ENCODE measurements around the gene TCF12.

The TCF12 gene

GRCh38 chr15:57133127-57133968 is 214.9 kb downstream of the TCF12 start:
- H3K27ac ChIP-seq (ENCODE audit: low read length), result no peak overlapping the region
- H3K4me3 ChIP-seq (ENCODE audit: low read length), result no peak overlapping the region
- no peak overlapping the region for H3K9ac ChIP-seq (ENCODE audit: low read length)
- H3K36me3 ChIP-seq (ENCODE audit: control insufficient read depth, low read depth, low read length), result no peaks in the 10 kb centered on the region
- H3K9me3 ChIP-seq (ENCODE audit: control insufficient read depth, low read depth, low read length), result no peaks in the 10 kb centered on the region
- no peaks in the 10 kb centered on the region for H3K27me3 ChIP-seq (ENCODE audit: control insufficient read depth, insufficient read depth, low read length)
- H3K4me1 ChIP-seq (ENCODE audit: control insufficient read depth, low read depth, low read length), result peaks cover 43% of the 10 kb centered on the region

- Histone ChIP-seq H3K27ac (ENCODE audit: low read length) (no peak overlapping the region), H3K9me3 (ENCODE audit: control insufficient read depth, low read depth, low read length) (no peaks in the 10 kb centered on the region), H3K4me1 (ENCODE audit: control insufficient read depth, low read depth, low read length) (peaks cover 42% of the 10 kb centered on the region)
Measured at GRCh38 chr15:57134071-57134605, 215.7 kb downstream of the TCF12 start.

GRCh38 chr15:57134851-57135250 is 216.4 kb downstream of the TCF12 start:
- Histone ChIP-seq H3K36me3 (ENCODE audit: control insufficient read depth, low read depth, low read length) (no peaks in the 10 kb centered on the region), H3K4me3 (ENCODE audit: low read length) (no peak overlapping the region), H3K9me3 (ENCODE audit: control insufficient read depth, low read depth, low read length) (no peaks in the 10 kb centered on the region), H3K9ac (ENCODE audit: low read length) (peak overlapping the region; percentile 9), H3K27ac (ENCODE audit: low read length) (no peak overlapping the region), H3K4me1 (ENCODE audit: control insufficient read depth, low read depth, low read length) (peaks cover 35% of the 10 kb centered on the region), H3K27me3 (ENCODE audit: control insufficient read depth, insufficient read depth, low read length) (no peaks in the 10 kb centered on the region)

More at GRCh38 chr15:57134071-57134605, 215.7 kb downstream of the TCF12 start:
- no peaks in the 10 kb centered on the region for H3K27me3 ChIP-seq (ENCODE audit: control insufficient read depth, insufficient read depth, low read length)
- H3K36me3 ChIP-seq (ENCODE audit: control insufficient read depth, low read depth, low read length), result no peaks in the 10 kb centered on the region
- H3K9ac ChIP-seq (ENCODE audit: low read length), result no peak overlapping the region
- no peak overlapping the region for H3K4me3 ChIP-seq (ENCODE audit: low read length)

DNA sequence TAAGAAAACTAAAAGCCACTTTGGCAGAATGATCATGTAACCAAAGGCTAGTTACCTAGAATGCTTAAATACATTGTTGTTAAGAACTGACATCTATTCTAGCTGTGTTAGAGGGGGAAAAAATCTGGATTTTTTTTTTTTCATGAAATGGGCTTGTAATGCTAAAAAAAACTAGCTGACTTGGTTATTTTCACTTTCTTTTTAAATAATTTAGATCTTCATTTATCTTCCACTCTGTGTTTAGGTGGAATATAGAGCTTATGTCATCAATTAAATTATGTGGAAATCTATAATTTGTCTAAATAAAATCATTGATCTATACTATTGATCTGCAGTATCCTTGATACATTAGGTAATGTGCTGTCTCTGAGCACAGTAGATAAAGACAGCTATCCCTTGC is 217.4 kb downstream of the TCF12 start:
- Histone ChIP-seq H3K36me3 (ENCODE audit: control insufficient read depth, low read depth, low read length) (no peaks in the 10 kb centered on the region), H3K27me3 (ENCODE audit: control insufficient read depth, insufficient read depth, low read length) (no peaks in the 10 kb centered on the region), H3K27ac (ENCODE audit: low read length) (no peak overlapping the region), H3K4me3 (ENCODE audit: low read length) (no peak overlapping the region), H3K9me3 (ENCODE audit: control insufficient read depth, low read depth, low read length) (no peaks in the 10 kb centered on the region), H3K9ac (ENCODE audit: low read length) (no peak overlapping the region), H3K4me1 (ENCODE audit: control insufficient read depth, low read depth, low read length) (peaks cover 35% of the 10 kb centered on the region)

DNA sequence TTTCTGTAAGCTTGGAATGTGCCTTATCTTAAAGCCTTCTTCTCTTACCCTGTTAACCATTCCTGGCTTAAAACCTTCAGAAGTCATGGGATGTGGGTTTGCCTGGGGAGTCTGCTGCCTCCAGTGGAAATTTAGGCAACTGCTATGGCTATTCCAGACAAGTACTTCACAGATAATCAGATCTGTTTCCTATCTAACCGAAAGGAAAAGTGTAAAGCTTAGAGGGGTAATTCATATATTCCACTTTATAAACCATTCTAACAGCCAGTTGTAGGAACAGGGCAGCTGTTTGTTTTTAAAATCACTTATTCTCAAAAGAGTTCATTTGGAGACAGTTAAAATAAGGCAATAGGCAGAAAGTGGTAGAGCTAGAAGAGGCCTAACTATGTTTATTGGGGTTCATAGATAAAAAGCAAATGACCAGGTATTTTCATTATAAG is 219.9 kb downstream of the TCF12 start:
- no peaks in the 10 kb centered on the region for H3K27me3 ChIP-seq (ENCODE audit: control insufficient read depth, insufficient read depth, low read length)
- H3K27ac ChIP-seq (ENCODE audit: low read length), result no peak overlapping the region
- no peaks in the 10 kb centered on the region for H3K36me3 ChIP-seq (ENCODE audit: control insufficient read depth, low read depth, low read length)
- H3K9ac ChIP-seq (ENCODE audit: low read length), result no peak overlapping the region
- H3K9me3 ChIP-seq (ENCODE audit: control insufficient read depth, low read depth, low read length), result no peaks in the 10 kb centered on the region
- H3K4me1 ChIP-seq (ENCODE audit: control insufficient read depth, low read depth, low read length), result peaks cover 27% of the 10 kb centered on the region
- no peak overlapping the region for H3K4me3 ChIP-seq (ENCODE audit: low read length)

- Histone ChIP-seq H3K4me1 (ENCODE audit: control insufficient read depth, low read depth, low read length) (peaks cover 7% of the 10 kb centered on the region), H3K9ac (ENCODE audit: low read length) (no peak overlapping the region), H3K27me3 (ENCODE audit: control insufficient read depth, insufficient read depth, low read length) (no peaks in the 10 kb centered on the region), H3K36me3 (ENCODE audit: control insufficient read depth, low read depth, low read length) (no peaks in the 10 kb centered on the region), H3K4me3 (ENCODE audit: low read length) (no peak overlapping the region), H3K9me3 (ENCODE audit: control insufficient read depth, low read depth, low read length) (no peaks in the 10 kb centered on the region), H3K27ac (ENCODE audit: low read length) (no peak overlapping the region)
Measured at GRCh38 chr15:57143511-57144078, 225.2 kb downstream of the TCF12 start.

- Histone ChIP-seq H3K9me3 (ENCODE audit: control insufficient read depth, low read depth, low read length) (no peaks in the 10 kb centered on the region), H3K27me3 (ENCODE audit: control insufficient read depth, insufficient read depth, low read length) (no peaks in the 10 kb centered on the region), H3K4me1 (ENCODE audit: control insufficient read depth, low read depth, low read length) (peaks cover 7% of the 10 kb centered on the region), H3K36me3 (ENCODE audit: control insufficient read depth, low read depth, low read length) (no peaks in the 10 kb centered on the region), H3K4me3 (ENCODE audit: low read length) (no peak overlapping the region), H3K9ac (ENCODE audit: low read length) (no peak overlapping the region), H3K27ac (ENCODE audit: low read length) (no peak overlapping the region)
Measured at GRCh38 chr15:57144448-57144847, 226.0 kb downstream of the TCF12 start.

- no peaks in the 10 kb centered on the region for H3K27me3 ChIP-seq (ENCODE audit: control insufficient read depth, insufficient read depth, low read length)
- peak overlapping the region; percentile 57 for H3K9ac ChIP-seq (ENCODE audit: low read length)
- H3K27ac ChIP-seq (ENCODE audit: low read length), result peak overlapping the region; percentile 71
- no peaks in the 10 kb centered on the region for H3K9me3 ChIP-seq (ENCODE audit: control insufficient read depth, low read depth, low read length)
- H3K4me1 ChIP-seq (ENCODE audit: control insufficient read depth, low read depth, low read length), result peaks cover 7% of the 10 kb centered on the region
- H3K36me3 ChIP-seq (ENCODE audit: control insufficient read depth, low read depth, low read length), result no peaks in the 10 kb centered on the region
- peak overlapping the region; percentile 15 for H3K4me3 ChIP-seq (ENCODE audit: low read length)
Measured at GRCh38 chr15:57146506-57147201, 228.2 kb downstream of the TCF12 start.

- no peaks in the 10 kb centered on the region for H3K36me3 ChIP-seq (ENCODE audit: control insufficient read depth, low read depth, low read length)
- H3K27ac ChIP-seq (ENCODE audit: low read length), result no peak overlapping the region
- no peak overlapping the region for H3K9ac ChIP-seq (ENCODE audit: low read length)
- peaks cover 5% of the 10 kb centered on the region for H3K9me3 ChIP-seq (ENCODE audit: control insufficient read depth, low read depth, low read length)
- H3K27me3 ChIP-seq (ENCODE audit: control insufficient read depth, insufficient read depth, low read length), result no peaks in the 10 kb centered on the region
- peaks cover 7% of the 10 kb centered on the region for H3K4me1 ChIP-seq (ENCODE audit: control insufficient read depth, low read depth, low read length)
- H3K4me3 ChIP-seq (ENCODE audit: low read length), result no peak overlapping the region
Measured at GRCh38 chr15:57147621-57148020, 229.2 kb downstream of the TCF12 start.

DNA sequence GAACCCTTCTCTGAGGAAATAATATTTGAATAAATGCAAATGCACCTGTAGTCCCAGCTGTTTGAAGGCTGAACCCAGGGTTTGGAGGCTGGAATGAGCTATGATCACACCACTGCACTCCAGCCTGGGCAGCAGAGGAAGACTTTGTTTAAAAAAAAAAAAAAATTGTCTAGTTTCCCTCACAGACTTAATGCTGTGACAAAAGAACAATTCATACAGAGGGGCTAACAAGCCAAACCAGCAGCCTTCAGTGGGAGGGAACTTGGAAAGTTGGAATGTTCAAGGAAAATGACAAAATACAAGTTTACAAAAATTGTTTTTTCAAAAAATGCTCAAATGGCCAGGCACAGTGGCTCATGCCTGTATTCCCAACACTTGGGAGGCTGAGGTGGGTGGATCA is 229.8 kb downstream of the TCF12 start:
- no peaks in the 10 kb centered on the region for H3K27me3 ChIP-seq (ENCODE audit: control insufficient read depth, insufficient read depth, low read length)
- H3K4me3 ChIP-seq (ENCODE audit: low read length), result no peak overlapping the region
- peaks cover 7% of the 10 kb centered on the region for H3K4me1 ChIP-seq (ENCODE audit: control insufficient read depth, low read depth, low read length)
- no peaks in the 10 kb centered on the region for H3K36me3 ChIP-seq (ENCODE audit: control insufficient read depth, low read depth, low read length)
- H3K9ac ChIP-seq (ENCODE audit: low read length), result no peak overlapping the region
- H3K9me3 ChIP-seq (ENCODE audit: control insufficient read depth, low read depth, low read length), result peaks cover 6% of the 10 kb centered on the region
- H3K27ac ChIP-seq (ENCODE audit: low read length), result no peak overlapping the region

DNA sequence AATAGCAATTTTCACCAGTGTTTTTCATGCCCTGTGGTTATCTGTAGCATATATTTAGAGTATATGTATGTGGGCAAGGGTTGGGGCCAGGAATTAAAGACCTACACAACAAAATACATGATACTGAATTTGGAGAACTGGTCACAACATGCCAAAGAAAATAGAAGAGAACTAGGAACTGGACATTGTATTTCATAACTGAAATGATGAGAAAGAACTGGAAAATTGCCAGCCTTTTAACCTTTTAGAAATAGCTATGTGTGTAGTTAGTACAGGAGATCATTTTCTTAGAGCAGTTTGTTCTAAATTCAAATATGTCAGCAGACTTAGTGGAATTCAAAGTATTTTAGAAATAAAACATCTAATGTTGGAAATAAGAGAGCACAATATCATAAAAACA is 230.8 kb downstream of the TCF12 start:
- Histone ChIP-seq H3K9ac (ENCODE audit: low read length) (no peak overlapping the region), H3K36me3 (ENCODE audit: control insufficient read depth, low read depth, low read length) (no peaks in the 10 kb centered on the region), H3K4me3 (ENCODE audit: low read length) (no peak overlapping the region), H3K9me3 (ENCODE audit: control insufficient read depth, low read depth, low read length) (peaks cover 6% of the 10 kb centered on the region), H3K4me1 (ENCODE audit: control insufficient read depth, low read depth, low read length) (peaks cover 7% of the 10 kb centered on the region), H3K27me3 (ENCODE audit: control insufficient read depth, insufficient read depth, low read length) (no peaks in the 10 kb centered on the region), H3K27ac (ENCODE audit: low read length) (no peak overlapping the region)

Measured in iPS-18a (cell line).